HG03097 (cell line): ENCODE data around the gene ADAT1.
A peak's percentile ranks its signal among the peaks of the same experiment; 100 is the strongest.

ENCODE experiments used
- ATAC-seq: cut with Tn5 transposase; IDR thresholded peaks from one replicate; pipeline ENCODE4 v1.9.1; 2021; ENCODE audit not compliant: unreplicated experiment, low FRiP score

The ADAT1 gene

DNA sequence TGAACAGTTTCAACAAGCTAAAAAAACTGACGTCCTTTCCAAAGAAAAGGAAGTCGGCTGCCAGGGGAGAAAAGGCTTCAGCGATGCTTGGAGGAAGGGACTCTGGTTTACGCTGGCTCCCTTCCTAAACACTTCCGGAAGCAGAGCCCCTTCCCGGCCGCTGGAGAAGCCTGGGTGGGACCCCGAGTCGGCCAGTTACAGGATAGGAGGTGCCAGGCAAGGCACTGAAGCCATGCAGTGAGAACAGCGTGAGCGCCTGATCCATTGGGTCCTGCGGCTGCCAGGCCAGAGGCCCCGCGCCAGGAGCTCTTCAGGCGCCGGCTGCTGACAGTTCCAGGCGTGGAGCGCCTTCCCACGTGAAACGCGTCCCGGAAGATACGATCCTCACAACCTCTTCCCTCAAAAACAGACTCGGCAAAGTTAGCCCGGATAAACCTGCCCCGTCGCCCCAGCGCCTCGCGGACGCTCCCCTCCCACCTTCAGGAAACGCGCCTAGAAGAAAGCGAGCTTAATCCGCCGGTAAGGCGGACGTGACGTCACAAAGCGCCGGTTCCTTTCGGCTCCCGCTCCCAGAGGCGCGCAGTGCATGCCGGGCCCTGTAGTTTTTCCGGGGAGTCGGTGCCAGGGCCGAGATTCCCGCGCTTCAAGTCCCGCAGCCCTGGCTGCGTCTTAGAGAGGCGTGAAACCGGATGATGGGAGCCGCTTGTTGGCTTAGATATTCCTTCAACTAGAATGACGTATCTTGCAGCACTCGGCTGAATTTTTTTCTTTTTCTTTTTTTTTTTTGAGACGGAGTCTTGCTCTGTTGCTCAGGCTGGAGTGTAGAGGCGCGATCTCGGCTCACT lies at the start of gene ADAT1:
TSS of gene ADAT1 (minus strand) at position 521 of the 845 bp plus-strand sequence. CDS start 2,482 bp downstream, outside the sequence.
- peak; percentile 91 for ATAC-seq

- ATAC-seq: no peak
Measured at GRCh38 chr16:75667503-75667902, 44.4 kb upstream of the ADAT1 start.

DNA sequence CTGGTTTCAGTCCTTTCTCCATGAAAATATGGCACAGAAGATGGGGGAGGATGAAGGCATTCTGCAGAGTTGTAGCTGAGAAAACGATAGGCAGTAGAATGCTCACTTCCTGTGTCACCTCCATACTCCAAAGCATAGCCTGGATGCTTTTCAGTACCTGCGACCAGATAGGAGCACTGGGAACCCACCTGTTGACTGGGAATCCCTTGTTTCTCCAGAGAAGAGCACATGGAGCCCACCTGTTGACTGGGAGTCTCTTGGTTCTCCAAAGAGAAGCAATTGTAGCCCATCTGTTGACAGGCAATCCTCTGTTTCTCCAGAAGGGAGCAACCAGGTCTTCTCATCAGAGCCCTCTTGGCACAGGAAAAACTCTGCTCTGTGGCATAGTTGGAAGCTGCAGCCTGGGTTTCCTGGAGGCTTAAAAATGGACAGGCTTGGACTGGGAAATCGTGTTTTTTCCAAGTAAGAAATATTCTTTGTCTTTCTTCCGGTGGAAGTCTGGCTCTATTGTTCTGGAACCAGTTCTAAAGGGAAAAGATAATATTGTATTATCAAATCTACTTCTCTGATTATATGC lies 37.7 kb upstream of the ADAT1 start:
- no peak for ATAC-seq

DNA sequence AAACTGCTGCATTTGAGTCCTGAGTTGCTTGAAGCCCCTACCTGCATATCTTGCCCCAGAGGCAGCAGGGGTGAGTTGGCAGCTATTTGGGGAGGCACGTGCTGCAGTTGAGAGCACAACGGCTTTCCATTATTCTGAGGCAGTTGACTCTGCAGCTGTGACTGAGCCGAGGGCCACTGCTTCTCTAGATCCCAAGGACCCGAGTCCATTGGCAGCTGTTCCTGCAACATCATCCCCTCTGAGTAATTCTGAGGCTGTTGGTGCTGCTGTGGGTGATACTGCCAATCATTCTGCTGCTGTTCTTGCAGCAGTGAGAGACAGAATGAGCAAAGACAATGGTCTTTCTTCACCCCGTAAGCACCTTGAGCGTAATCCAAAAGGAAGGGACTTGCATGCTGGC lies 37.2 kb upstream of the ADAT1 start:
- ATAC-seq: no peak

- no peak for ATAC-seq
Measured at GRCh38 chr16:75658175-75658574, 35.1 kb upstream of the ADAT1 start.

GRCh38 chr16:75653922-75654321 lies 30.8 kb upstream of the ADAT1 start:
- no peak for ATAC-seq

- peak; percentile 30 for ATAC-seq
Measured at GRCh38 chr16:75648265-75649076, 25.4 kb upstream of the ADAT1 start.

DNA sequence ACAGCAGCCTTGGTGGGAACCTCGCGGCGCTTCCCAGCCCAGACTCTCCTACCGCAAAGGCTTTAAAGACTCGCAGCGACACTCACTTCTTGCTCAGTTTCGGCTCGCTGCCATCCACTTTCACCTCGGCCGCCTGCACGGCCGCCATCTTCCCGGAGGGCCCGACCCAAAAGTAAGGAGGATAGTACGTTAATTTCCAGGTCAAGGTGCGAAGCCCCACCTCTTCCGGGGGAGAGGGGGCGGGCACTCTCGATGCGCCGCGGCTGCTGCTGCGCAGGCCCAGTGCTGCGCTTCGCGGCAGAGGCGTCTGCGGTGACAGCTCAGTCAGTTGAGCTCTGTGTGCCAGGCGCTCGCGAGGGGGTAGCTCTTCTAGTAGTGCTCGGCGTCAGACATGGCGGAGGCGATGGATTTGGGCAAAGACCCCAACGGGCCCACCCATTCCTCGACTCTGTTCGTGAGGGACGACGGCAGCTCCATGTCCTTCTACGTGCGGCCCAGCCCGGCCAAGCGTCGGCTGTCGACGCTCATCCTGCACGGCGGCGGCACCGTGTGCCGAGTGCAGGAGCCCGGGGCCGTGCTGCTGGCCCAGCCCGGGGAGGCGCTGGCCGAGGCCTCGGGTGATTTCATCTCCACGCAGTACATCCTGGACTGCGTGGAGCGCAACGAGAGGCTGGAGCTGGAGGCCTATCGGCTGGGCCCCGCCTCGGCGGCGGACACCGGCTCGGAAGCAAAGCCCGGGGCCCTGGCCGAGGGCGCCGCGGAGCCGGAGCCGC lies 24.6 kb upstream of the ADAT1 start, which contains the start of the genes KARS1 and TERF2IP:
TSS of gene KARS1 (minus strand) at position 174 of the 773 bp plus-strand sequence. CDS start at position 148, 26 bp downstream.
TSS of gene TERF2IP (plus strand) at position 282 of the 773 bp plus-strand sequence. CDS start at position 392, 110 bp downstream.
- peak; percentile 90 for ATAC-seq

- peak; percentile 0 for ATAC-seq
Measured at GRCh38 chr16:75647112-75647491, 24.0 kb upstream of the ADAT1 start.

DNA sequence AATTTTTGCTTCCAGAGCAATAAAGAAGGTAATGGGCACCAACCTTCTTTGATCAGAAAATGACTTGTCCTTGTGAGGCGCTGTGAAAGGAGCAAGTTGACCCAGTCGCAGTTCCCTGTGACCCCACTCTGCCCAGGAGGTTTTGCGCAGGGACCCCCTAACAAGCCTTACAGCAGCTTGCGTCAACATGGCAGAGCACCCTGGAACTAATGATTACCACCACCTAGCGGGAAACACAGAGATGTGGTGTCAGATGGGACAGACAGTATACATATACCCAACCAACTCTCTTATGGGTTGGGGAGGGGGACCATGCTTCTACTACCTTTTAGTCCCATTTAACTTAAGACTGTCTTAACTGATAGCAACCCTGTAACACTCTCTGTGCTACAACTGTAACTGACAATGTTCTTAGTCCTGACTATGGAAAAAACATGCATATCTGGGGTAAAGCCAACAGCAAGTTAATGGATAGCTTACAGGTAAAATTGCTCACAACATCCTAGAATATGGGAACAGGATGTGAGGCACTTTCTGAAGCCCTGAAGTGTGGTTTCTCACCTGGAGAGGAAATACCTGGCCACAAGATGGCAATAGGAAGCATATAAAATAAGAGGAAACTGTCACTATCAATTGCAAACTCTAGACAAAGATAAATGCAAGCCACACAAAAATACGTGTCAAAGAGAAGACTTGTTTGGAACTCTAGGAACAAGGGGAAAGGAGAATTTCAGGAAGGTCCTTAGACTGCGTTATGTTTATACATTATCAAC lies 21.3 kb upstream of the ADAT1 start:
- ATAC-seq: no peak

DNA sequence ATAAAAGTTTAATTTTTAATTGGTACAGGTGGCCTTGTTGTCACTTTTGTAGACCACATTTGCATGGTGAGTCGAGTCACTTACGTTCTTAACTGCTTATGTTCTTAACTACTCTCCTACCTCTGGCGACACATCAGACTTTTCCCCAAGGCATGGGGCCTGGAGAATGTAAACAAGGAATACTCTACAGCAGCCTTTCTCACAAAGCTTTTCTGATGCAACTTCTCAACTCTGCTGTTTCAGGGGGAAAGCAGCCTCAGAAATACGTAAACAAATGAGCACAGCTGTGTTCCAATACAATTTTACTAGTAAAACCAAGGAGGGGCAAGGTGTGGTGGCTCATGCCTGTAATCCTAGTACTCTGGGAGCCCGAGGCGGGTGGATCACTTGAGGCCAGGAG lies 17.5 kb upstream of the ADAT1 start:
- no peak for ATAC-seq

DNA sequence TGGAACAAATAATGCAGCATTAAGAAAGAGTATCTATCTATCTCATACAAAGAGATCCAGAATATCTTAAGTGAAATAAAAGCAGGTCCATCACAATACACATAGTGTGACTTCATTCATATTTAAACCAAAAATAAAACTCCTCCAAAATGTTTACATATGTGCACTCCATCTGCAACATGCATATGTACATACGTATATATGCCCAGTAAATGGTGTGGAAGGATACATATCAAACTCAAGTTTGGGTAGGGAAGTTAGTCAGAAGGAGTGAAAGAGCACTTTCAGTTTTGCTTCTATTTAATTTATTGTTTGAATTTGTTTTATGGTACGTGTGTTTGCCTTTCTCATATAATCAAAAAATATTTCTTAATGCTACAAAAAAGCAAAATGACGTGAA lies 12.0 kb upstream of the ADAT1 start:
- no peak for ATAC-seq

- ATAC-seq: no peak
Measured at GRCh38 chr16:75632857-75633256, 9.8 kb upstream of the ADAT1 start.

DNA sequence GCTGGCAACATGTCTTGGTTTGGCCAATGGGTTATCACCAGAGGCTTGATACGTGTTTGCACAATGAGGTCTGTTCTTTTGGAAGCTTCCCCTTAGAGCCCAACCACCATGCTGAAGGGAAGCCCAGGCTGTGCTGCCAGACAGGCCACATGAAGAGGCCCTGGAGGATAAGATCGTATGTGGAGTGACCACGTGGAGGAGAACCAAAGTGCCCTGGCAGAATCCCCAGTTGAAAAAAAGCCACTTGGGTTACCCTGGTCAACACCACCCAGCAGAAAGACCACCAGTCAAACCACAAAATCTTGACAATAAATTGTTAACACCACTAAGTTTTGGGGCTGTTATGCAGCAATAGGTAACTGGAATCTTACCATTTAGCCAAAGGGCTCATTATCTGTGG lies 7.0 kb upstream of the ADAT1 start:
- no peak for ATAC-seq

DNA sequence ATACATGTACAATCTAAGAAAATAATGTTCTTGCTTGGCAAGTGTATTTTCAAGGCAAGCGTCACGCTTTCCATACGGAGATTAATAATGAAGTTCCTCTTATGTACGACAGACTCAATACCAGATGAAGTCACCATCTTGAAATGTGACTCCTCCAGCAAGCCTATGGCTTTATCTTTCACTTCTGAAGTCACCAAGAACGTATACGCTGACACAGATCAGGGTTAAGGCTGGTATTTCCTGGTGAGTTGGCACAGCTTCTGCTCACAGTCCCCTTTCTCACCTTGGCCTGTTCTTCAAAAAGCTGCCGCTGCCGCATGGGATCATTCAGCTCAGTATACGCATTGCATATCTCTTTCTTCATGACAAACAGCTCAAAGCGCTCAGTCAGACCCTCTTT lies 6.1 kb upstream of the ADAT1 start:
- no peak for ATAC-seq

- no peak for ATAC-seq
Measured at GRCh38 chr16:75628351-75628750, 5.3 kb upstream of the ADAT1 start.

DNA sequence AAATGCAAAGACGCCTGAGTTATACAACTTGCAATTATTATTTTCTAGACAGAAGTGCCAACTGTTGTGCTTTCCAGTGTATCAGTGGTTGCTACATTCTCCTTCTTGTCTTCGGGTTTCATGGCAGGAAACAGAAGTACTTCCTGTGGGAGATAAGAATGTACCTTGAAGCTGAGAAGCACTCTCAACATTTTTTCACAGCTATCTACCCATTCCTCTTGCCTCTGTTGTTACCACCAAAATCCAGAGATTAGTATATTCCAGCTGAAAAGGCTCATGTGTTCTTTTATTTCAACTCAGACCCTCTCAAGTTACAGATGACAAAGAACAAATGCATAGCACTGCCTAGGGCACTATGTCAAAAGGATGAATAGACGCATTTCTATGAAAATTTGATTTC lies 4.8 kb upstream of the ADAT1 start:
- ATAC-seq: no peak

DNA sequence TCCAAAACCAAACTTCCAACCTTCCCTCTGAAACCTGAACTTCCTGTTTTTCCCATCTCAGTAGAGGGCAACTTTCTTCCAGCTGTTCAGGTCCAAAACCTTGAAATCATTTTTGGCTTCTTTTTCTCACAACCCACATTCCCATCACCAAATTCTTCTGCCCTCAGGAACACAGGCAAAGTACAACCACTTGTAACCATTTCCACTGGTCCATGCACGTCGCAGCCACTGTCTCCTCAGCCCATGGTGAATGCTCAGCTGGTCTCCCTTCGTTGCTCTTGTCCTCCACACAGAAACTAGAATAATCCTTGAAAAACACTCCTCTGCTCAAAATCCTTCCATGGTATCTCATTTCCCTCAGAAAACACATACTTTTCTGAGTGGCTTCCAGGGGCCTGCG lies 3.7 kb upstream of the ADAT1 start:
- no peak for ATAC-seq

GRCh38 chr16:75624921-75625334 lies 1.8 kb upstream of the ADAT1 start:
- ATAC-seq: no peak

DNA sequence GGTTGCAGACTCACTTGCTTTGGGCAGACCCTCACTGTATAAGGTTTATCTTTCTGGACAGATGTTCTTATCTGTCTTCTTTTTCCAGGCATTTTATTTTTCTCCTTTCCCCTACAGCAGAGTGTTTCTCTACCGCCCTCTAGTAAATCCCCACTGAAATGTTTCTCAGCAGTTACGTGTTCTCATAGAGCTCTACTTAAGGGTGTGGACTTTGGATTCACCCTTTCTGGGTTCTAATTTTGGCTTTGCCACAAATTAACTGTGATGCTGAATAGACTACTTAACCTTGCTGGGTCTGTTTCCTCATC lies 2.0 kb downstream of the ADAT1 start:
- ATAC-seq: no peak
